Measurements from ENCODE around the gene RAP2A.

RAP2A gene

DNA sequence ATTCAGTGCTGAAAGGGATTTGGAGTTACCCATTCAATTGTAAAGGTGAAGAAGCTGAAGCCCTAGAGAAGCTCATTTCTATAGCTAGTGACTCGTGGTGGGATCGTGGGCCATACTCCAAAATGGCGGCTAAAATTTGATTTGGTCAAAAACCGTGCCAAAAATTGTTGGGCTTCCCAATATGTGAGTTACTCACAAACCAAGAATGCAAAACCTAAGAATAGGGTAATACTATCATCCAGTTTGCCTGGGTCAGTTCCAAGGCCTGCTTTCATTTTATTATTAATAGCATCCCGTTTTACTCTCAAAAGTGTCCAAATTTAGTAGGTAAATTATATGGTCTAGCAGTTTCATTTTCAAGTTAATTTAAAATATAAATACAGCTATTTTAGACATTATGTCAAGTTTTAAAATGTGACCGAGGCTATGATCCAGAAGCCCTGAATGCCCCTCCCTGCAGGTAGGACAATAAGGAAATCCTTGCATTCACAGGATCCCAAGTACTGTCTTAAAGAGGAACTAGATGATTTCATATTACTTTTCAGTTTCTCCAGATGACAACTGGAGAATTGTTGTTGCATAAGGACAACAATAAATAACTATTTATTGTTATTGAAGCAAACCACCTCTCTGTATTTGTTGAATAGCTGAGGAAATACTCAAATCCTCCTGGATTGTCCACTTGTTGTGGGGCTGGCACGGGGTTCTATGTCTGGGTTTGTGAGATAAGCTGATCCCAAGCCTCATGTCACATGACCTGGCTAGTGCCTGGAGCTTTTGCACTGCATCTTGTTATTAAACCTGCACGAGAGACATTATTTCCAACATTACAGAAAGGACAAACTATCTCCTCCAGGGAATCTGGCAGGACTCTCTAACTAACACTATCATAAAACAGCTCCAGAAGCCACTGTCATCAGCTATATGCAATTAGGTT is 11.6 kb upstream of the RAP2A start:
- DNase-seq (ENCODE audit: low read depth in 2 of 2), result no peak

DNA sequence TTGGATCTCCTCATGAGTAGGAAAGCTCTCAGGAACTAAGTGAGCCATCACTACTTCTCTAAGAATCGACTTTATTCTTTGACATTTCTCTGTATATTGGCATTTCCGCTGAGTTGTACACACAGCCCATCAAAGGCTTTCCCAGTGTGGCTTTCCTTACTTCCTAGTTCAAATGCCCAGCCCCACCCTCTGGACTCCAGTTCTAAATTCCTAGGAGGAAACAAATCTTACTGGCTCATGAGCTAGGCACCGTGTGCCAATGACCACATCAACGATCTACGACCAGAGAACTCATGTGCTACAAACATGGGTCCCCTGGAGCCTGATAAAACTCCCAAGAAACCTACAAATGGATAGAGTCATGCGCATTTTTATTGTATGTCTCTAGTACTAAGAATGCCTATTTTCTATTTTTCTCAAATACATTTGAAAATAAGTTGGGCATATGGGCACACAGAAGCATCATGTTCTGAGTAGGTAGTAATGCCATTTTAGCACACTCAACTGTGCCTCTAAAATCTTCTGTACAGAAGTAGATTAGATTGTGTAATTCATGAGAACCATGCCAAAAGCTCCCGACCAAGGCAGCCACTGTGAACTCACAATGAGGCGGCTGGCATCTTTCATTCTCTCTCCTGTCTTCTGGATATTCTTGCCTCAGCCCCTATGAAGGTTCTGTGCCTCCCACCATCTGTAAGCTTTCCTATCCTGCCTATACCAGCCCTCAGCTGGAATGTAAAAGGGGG is 10.5 kb upstream of the RAP2A start:
- DNase-seq (ENCODE audit: low read depth in 2 of 2), result no peak

DNA sequence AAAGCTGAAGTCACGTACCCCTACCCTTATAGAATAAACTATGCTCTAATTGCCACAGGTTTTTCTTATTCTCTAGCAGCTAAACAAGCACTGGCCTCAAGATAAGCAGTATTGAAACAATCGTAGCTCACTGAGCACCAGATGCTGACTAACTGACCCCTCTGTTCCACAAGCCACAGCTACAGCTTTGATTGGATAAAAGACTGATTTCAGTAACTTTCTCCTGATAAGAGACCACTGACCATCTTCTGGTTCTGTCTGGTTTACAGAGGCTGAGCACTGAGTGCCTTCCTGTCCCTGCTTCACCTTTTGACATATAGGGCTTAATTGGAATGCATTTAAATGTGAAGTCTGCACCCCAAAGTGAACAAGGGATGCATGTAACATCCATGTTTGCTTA is 8.4 kb upstream of the RAP2A start:
- no peak for DNase-seq (ENCODE audit: low read depth in 2 of 2)

DNA sequence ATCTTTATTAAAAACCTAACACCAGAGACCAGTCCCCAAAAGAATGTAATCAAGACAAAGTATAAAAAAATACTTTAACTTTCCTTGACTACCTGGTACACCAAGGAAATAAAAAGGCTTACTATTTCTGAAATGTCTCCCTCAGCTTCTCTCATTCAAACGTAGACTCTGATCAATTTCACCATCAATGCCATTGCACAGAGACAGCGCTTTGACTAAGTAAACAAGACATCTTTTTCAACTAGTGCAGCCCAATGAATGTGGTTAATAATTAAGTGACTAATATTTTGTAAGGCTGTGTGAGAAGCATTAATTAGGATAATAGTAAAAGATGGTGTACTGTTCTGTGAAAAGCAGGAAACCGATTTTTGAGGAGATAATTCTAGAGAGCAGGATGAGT is 7.3 kb upstream of the RAP2A start:
- DNase-seq (ENCODE audit: low read depth in 2 of 2), result no peak

DNA sequence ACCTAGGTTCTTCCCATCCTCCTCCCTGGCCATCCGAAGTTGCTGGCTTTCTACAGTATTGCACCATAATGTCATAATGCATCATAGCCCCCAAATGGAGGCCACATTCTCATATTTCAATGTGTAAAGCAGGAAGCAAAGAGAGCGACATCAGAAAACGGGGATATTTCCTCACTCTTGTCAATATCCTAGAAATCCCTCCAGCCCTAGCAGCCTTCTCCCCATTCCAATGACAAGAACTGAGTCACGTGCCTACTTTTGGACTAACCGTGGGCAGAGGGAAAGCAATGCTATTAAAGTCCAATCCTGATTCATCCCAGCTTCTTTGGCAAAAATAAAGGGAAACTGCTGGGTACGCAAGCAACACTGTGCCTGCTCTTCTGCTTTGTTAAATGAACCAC is 4.3 kb upstream of the RAP2A start:
- DNase-seq (ENCODE audit: low read depth in 2 of 2), result no peak

DNA sequence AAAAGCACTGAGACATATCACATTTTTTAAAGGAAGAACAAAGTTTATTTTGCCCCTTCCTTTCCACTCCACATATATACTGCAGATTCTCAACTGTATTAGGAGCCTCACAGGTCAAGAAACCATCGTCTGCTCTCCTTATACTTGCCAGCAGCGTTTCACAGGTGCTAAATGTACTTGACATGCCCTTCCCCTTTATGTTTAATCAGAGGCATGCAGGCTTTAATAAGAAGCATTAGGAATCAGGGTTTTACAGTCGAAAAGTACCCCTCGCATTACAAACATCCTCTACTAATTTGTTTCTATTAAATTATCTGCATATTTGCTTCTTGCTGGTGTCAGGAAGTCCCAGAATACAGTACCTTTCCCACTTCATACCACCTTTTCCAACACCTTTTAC is 3.7 kb upstream of the RAP2A start:
- no peak for DNase-seq (ENCODE audit: low read depth in 2 of 2)

DNA sequence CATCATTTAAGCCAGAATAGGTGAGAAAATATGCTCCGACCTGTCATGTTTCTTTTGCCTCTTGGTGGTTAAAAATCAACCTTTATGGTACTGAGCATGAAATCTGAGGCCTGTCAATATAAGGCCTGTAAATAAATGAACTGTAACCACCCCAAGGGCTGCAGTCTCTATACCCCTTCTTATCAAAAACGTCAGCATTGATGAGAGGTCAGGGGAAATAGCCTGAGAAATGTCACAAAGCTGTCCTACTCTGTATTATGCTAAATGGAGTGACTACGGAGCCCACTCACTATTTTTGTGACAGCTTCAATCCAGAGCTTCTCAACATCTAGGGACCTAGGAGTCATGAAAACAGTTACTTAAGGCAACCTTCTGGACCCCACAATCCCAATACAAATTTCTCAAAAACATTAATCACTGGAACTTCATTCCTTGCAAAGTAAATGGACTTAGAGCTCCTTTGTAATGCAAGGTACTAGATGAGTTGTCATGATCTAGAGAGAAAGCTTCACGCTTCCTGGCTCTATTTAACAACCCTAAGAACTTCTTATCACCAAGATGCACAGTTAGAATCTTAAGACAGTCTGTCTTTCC is 2.7 kb upstream of the RAP2A start:
- DNase-seq (ENCODE audit: low read depth in 2 of 2), result no peak

DNA sequence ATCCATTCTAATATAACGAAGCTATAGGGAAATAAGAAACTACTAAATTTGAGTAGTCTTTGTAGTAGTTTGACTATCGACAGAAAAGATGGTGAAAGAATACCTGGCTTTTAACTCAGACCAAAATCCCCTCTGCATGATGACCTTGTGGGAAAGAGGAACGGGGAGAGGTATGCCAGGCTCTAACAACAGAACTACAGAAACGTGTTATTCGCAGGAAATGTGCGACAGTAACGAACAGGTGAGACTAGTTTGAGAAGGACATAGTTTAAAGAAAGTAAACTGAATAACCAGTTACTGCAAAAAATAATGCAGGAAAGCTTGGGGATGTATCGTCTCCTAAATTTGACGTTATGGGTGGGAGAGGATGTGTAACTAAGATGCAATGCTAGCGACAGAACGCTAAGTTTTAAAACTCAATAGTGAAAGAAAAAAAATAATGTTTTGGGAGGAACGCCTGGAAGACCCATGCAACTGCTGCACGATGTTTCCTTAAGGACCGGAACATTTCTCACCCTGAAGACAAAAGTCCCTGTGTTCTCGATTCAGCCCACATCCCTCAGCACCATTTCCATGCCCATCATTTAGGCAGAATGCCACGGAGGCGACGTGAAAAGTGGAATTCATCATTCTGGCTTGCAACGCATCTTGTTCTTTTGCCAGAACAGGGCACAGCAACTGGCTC is 1.6 kb upstream of the RAP2A start:
- no peak for DNase-seq (ENCODE audit: low read depth in 2 of 2)

DNA sequence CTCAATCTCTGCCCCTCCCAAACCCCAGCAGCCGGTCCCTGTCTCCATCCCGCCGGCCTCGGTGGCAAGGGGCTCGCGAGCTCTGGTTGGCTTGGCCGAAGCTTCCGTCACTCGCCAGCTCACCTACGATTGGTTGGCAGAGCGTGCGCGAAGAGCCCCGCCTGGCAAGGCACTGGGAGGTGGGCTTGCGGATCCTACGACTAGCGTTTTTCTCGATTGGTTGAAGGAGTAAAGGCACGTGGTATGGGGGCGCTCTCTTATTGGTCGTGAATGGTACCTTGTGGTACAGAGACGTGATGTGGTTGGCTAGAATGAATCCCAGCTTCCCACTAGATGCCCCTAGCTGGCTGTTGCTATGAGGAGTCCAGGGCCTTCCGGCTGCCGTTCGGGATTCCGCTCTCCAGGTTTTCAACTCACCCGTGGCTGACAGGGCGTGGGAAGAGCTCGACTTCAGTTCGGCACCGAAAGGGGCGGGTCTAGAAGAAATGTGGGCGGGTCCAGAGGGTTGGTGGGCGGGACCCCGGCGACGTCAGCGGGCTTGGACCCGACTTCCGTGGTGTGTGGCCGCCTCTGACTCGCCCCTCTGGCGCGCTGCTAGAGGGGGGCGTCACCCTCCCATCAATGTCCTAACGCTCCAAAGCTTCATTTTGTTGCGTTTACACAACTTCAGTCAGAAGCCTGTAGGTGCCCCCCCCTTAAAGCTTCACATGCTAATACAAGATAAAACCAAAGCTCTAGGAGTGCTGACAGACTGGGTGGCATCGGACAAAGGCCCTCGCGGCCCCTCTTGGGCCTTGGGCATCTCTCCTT is 847 bp upstream of the RAP2A start:
- peak; percentile 96 to 98 for DNase-seq (ENCODE audit: low read depth in 2 of 2)

DNA sequence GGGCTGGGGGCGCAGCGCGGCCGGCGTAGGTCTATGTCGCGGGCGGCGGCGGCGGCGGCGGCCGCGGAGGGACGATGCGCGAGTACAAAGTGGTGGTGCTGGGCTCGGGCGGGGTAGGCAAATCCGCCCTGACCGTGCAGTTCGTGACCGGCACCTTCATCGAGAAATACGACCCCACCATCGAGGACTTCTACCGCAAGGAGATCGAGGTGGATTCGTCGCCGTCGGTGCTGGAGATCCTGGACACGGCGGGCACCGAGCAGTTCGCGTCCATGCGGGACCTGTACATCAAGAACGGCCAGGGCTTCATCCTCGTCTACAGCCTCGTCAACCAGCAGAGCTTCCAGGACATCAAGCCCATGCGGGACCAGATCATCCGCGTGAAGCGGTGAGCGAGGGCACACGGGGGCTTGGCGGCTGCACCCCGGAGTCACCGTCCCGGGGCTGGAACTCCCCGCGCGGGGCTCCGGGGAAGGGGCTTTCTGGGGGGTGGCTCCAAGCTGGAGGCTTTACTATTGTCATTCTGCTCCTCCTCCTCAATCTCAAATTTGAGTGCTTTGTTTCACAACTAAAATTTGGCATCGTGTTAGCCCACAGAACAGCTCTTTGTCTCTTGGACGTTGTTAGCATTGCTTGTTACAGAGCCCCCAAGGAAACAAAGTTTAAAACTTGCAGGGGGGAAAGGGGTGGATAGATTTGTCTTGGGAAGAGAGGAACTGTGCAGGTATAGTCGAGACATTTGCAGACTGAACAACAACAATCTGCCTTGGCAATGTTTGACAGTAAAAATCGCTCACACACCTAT is 630 bp downstream of the RAP2A start:
- DNase-seq (ENCODE audit: low read depth in 2 of 2), result peak; percentile 6 to 14

DNA sequence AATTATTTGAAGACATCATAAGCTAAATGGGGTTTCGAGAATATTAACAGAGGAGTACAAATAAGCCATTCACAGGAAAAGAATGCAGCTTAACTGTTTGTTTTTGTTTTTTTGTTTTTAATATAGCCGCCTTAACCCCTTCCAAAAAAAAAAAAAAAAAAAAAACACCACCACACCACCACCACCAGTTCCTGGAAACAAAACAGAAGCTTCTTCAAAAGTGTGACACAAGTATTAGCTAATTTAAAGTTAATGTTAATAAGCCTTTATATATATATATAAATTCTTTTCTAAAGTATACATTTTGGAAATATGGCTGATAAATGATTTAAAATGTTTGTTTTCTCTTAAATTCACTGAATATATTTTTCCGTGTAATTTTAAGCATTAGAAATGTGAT is 1.4 kb downstream of the RAP2A start:
- DNase-seq (ENCODE audit: low read depth in 2 of 2), result no peak

DNA sequence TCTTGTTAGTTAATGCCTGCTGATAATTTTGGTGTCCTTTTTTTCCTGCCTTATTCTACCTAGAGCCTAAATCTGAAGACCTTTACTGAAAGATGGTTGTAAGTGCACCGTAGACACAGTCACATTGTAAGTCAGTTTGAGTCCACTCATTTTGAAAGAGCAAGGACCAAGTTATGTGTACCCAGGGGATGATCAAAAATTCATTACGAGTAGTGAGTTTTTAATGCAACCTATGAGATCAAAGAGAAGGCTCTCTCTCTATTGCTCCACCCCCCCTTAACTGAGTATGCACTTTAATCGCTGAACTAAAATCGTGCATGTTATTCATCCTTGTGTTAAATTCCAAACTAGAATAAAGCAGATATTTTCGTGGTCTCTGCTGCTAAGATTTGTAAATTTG is 1.8 kb downstream of the RAP2A start:
- DNase-seq (ENCODE audit: low read depth in 2 of 2), result no peak

DNA sequence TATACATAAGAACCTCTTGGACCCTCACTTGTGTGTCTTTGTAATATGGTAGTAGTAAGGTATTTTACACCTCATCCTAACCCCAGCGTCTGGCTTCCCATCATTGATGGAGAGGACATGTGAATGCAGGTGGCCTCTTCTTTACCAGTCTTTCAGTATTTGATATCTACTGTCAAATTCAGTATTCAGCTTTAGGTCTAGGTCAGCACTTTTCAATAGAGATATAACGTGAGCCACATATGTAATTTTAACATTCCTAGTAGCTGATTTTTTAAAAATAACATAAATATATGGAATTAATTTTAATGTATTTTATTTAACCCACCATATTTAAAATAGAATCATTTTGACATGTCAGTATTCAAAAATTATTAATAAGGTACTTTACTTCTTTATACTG is 2.9 kb downstream of the RAP2A start:
- no peak for DNase-seq (ENCODE audit: low read depth in 2 of 2)

DNA sequence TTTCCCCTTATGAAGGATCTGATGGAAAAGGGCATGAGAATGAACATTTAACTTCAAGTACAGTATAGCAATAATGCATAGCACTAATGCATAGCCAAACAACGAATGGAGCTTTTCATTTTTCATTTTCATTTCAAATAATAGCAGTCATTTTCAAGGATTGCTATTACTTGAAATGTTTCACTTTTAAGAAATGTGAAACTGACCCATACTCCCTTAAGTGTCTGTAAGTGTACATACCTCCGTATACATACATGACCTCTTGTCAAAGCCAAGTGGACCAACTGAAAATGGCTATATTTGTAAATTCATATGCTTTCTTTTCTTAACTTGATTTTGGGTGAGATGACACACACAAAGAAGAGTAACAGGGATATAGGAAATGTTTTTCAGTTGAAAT is 3.8 kb downstream of the RAP2A start:
- no peak for DNase-seq (ENCODE audit: low read depth in 2 of 2)

DNA sequence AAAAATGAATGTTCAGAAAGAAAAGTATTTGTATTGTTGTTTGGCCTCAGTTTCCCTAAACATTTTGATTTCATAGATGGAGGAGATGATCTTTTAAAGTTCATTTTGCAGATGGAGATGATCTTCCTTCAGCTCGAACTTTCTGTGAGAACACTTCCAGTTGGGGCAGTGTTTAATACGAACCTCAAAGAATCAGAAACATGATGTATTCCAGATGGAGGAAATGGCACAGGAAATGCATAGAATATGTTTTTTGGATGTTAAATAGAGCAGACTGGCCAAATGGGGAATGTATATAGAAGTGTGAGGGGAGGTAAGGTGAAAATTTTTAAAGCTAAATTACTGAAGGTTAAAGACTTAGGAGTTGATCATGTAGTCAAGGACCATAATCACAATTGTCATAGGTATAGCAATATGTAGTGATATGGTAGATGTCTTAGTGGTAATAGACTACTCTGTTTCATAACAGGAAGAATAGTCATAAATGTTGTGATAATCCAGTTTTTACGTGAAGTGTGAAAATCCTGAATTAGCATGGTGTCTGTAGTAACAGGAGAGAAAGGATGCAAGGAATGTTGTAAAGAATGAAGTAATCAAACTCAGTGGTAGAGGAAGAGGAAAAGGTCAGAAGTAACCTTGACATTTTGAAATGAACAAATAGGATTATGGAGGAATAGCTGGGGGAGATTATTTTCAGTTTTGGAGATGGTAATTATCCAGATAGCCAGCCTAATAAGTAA is 5.1 kb downstream of the RAP2A start:
- no peak for DNase-seq (ENCODE audit: low read depth in 2 of 2)

DNA sequence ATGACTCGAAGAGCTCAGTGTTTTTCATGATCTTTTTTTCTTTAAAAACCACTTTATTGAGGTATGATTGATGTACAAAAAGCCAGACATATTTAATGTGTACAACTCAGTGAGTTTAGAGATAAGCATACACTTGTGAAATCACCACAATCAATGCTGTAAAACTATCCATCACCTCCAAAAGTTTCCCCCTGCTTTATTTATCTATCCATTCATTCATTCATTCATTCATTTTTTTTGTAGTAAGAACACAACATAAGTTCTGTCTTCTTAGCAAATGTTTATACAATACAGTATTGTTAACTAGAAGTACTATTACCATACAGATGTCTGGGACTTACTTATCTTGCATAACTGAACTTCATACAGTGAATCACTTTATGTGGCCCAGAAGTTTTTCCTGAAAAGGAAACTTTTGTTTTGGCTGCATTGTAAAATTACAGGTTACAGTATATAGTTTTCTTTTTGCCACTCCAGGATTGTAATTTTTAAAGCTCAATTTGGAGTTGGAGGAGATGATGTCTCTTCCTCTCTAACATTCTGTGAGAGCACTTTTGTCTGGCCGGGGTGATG is 6.7 kb downstream of the RAP2A start:
- no peak for DNase-seq (ENCODE audit: low read depth in 2 of 2)

DNA sequence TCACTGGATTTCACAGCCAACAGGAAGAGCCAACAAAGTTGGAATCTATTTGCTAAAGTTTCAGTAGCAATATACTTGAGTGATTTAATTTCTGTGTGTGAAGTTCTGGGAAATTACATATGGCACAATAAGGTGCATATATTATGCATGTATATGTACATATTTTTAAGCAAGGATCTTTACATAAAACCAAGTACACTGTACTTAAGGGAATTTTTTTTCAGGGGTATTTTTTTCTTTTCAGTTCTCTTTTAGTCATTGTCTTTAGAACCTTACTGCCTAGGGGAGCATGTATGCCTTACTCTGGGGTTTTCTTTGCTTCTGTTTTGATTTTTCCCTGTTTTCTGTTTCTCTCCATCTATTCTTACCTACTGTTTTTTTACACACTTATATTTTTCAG is 7.4 kb downstream of the RAP2A start:
- no peak for DNase-seq (ENCODE audit: low read depth in 2 of 2)

DNA sequence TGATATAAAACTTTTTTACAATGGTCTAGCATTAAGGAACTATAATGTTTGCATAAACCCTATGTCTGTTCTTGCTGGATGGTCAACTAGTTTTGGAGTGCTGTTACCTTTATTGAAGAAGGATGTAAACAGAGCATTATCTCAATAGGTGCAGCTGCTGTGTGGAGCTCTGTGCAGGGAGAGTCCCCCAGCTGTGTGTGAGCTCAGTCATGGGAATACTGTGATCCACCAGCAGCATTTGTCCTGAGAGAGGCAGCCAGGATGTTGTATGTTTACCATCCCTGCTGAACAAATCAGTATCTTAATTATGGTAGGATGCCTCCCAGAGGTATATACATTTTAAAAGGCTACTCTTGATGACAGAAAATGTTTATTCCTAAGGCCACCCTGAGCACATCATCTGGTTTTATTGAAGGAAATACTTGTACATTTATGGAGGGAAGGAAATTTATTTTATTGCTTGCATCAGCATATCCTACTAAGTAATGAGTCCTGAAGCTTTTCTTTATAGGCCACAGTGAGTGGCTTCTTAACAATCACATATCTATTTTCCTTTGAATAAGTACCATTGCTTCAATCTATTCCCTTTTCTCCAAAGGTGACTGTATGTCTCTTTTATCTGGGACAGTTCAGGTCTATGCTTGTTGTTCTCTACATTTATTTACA is 11.7 kb downstream of the RAP2A start:
- DNase-seq (ENCODE audit: low read depth in 2 of 2), result no peak

DNA sequence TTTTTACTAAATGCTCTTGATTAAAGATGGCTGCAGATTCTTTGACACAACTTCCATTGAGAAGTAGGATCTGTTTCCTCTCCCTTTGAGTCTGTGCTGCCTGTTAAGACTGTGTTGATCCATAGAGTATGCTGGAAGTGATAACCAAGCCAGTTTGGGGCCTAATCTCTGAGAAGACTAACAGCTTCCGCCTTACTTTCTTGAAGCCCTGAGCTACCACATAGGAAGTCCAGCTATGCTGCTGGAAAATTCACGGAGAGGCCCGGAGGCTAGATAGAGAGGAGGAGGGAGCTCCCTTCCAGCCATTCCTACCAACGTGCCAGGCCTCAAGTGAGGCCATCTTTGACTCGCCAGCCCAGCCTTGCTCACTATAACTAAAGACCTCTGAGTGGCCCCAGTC is 12.5 kb downstream of the RAP2A start:
- no peak for DNase-seq (ENCODE audit: low read depth in 2 of 2)
